Adrenal gland (tissue), 12 donors: ENCODE data around the gene ASXL1. TPM values are rescaled to one million over a fixed set of nuclear protein-coding genes. Genes with fewer than 3 reads are reported as not detected.

ENCODE experiments used
- DNase-seq, 7 donors: peaks; one replicate each; pipeline ENCODE4 v3.0.0-alpha.2; 2019 to 2020
- H3K27ac ChIP-seq, 5 donors: fragments of 200-600 bp; sonication (generic) in 4 of 5; 1 replicate in 3 of 5; 2 replicates in 2 of 5; pipeline versions ENCODE4 v1.5.1 to v1.8.0; 2016 to 2020; ENCODE audit warnings: mild to moderate bottlenecking in 1 of 5
- H3K27me3 ChIP-seq: fragments of 200-600 bp; 2 replicates; pipeline ENCODE4 v1.8.0; 2021
- H3K36me3 ChIP-seq, 2 donors: fragments of 200-600 bp; replicated peaks in 1 of 2; 1 replicate in 1 of 2; 2 replicates in 1 of 2; pipeline versions ENCODE4 v1.5.1 to v1.8.0; 2018 to 2022
- H3K4me1 ChIP-seq, 2 donors: fragments of 200-600 bp; replicated peaks in 1 of 2; 1 replicate in 1 of 2; 2 replicates in 1 of 2; pipeline versions ENCODE4 v1.5.1 to v1.8.0; 2018 to 2021
- H3K4me3 ChIP-seq, 4 donors: fragments of 200-600 bp; sonication (generic) in 3 of 4; one replicate each; pipeline ENCODE4 v1.5.1; 2016 to 2018
- H3K9me3 ChIP-seq, 3 donors: fragments of 200-600 bp; sonication (generic) in 1 of 3; replicated peaks in 1 of 3; 1 replicate in 2 of 3; 2 replicates in 1 of 3; pipeline versions ENCODE4 v1.5.1 to v1.8.0; 2016 to 2021
- CTCF ChIP-seq, 6 experiments: fragments of 450-650 bp in 4 of 6; fragments of 200-600 bp in 2 of 6; sonication (generic) in 1 of 6; IDR thresholded peaks; 1 replicate in 5 of 6; 2 replicates in 1 of 6; pipeline versions ENCODE4 v1.5.1 to v1.8.0; 2016 to 2021; ENCODE audit warnings: antibody characterized with exemption in 6 of 6, mild to moderate bottlenecking in 2 of 6, moderate library complexity in 1 of 6
- POLR2A ChIP-seq, 2 donors: fragments of 450-650 bp; IDR thresholded peaks; one replicate each; pipeline ENCODE4 v1.6.1; 2017; ENCODE audit warnings: antibody characterized with exemption in 2 of 2, mild to moderate bottlenecking in 2 of 2, moderate library complexity in 1 of 2
- WGBS, 4 donors: extraction: QIAGEN DNeasy Blood & Tissue Kit in 2 of 4; methylation state at CpG; one replicate each; pipeline versions ENCODE4 v1.1.5 to v1.1.7; 2013 to 2017; 5-methylcytosine and 5-hydroxymethylcytosine counted together
- intact Hi-C, 2 donors: fragments of 100-400 bp; cut with DNase I; formaldehyde crosslinking; loops; one replicate each; pipeline versions ENCODE4 v1.14.1 to v1.15.0; 2022 to 2023
- polyA plus RNA-seq, 3 donors: library from polyadenylated mRNA; stranded (reverse); fragments of 200-250 nt in 2 of 3; fragments of 350-450 nt in 1 of 3; fragmentation: Illumina TruSeq in 1 of 3; extraction: RNeasy Lipid Tissue Mini Kit (QIAGEN cat#74804) in 1 of 3; gene quantifications; one replicate each; pipeline ENCODE4 v1.2.3, GENCODE V29; 2013 to 2014
- total RNA-seq, 9 donors: library from RNA; depleted of rRNA in 4 of 9; stranded (reverse); fragments of >200 nt in 4 of 9; fragments of 120-200 nt in 1 of 9; fragmentation: NEBNext Ultra II Directional in 1 of 9; extraction: Animal tissue kit (Norgen Biotek cat#: 25700) in 1 of 9; gene quantifications; one replicate each; pipeline versions ENCODE4 v1.1.0 to v1.2.4, GENCODE V29; 2013 to 2023
- donor health status: healthy with polysubstance abuse.
- donor health status: Bipolar disorder and iron deficiency.
- donor health status: DM: yes; HTN: yes; CAD: no.
- donor health status: DM: no; HTN: no; CAD: no.
- donor health status: DM: no; HTN: no; CAD: no.
- donor health status: DM: yes; HTN: yes; CAD: no.

Gene ASXL1
- total and polyA plus RNA-seq, 12 donors, result 19.9 to 77.7 (median 51.8) TPM

- peak overlapping the region in 2 of 4 donors; percentile 69 to 95 for H3K4me3 ChIP-seq
- intact Hi-C loops, result no loop called here
Measured at GRCh38 chr20:32356622-32357374, 1.3 kb upstream of the ASXL1 start.

GRCh38 chr20:32357375-32357868 is 709 bp upstream of the ASXL1 start:
- DNase-seq, result peak; percentile 32 to 70 (median 46)
- Histone ChIP-seq H3K4me1 (peaks cover 46 to 49% of the 10 kb centered on the region in 2 donors), H3K36me3 (no peaks in the 10 kb centered on the region), H3K27me3 (no peaks in the 10 kb centered on the region), H3K27ac (peak overlapping the region; percentile 93 to 100 (median 97)), H3K4me3 (peak overlapping the region in 3 of 4 donors; percentile 49 to 95 (median 69)), H3K9me3 (no peaks in the 10 kb centered on the region)
- 0 to 2% (median 1%) methylated on average over 11 of the region's 11 CpGs for WGBS, 4 donors
- intact Hi-C loops, result no loop called here
- TF ChIP-seq CTCF (IDR thresholded peaks at IDR 0.05) (no peak), POLR2A (IDR thresholded peaks at IDR 0.05) (no peak)

More at GRCh38 chr20:32356622-32357374, 1.3 kb upstream of the ASXL1 start:
- H3K9me3 ChIP-seq, result no peaks in the 10 kb centered on the region
- H3K4me1 ChIP-seq, result peaks cover 40 to 43% of the 10 kb centered on the region in 2 donors
- peak overlapping the region; percentile 93 to 100 (median 97) for H3K27ac ChIP-seq
- no peaks in the 10 kb centered on the region for H3K36me3 ChIP-seq
- WGBS, 4 donors, result 30 to 33% (median 31%) methylated on average over 13 of the region's 13 CpGs
- no peaks in the 10 kb centered on the region for H3K27me3 ChIP-seq
- peak in 1 of 7 donors; percentile 16 for DNase-seq
- TF ChIP-seq POLR2A (IDR thresholded peaks at IDR 0.05) (no peak), CTCF (IDR thresholded peaks at IDR 0.05) (no peak)

- peaks cover 56 to 60% of the 10 kb centered on the region in 2 donors for H3K4me1 ChIP-seq
- 0 to 1% methylated on average over 3 to 35 of the region's 35 CpGs; no CpG with 5 or more reads in 2 of the 4 donors for WGBS, 4 donors
- TF ChIP-seq CTCF (IDR thresholded peaks at IDR 0.05), result no peak
- no peak for TF ChIP-seq POLR2A (IDR thresholded peaks at IDR 0.05)
- H3K27ac ChIP-seq, result peak overlapping the region; percentile 51 to 100 (median 93)
- H3K9me3 ChIP-seq, result no peaks in the 10 kb centered on the region
- H3K4me3 ChIP-seq, result peak overlapping the region in 3 of 4 donors; percentile 69 to 95 (median 79)
- intact Hi-C loops, result no loop called here
- no peaks in the 10 kb centered on the region for H3K27me3 ChIP-seq
- DNase-seq, result no peak
- H3K36me3 ChIP-seq, result no peaks in the 10 kb centered on the region
Measured at GRCh38 chr20:32358632-32358882, 426 bp downstream of the ASXL1 start.

- Histone ChIP-seq H3K27ac (peak overlapping the region; percentile 51 to 100 (median 93)), H3K4me3 (peak overlapping the region; percentile 69 to 95 (median 80)), H3K27me3 (no peaks in the 10 kb centered on the region), H3K36me3 (no peaks in the 10 kb centered on the region), H3K4me1 (peaks cover 61 to 65% of the 10 kb centered on the region in 2 donors), H3K9me3 (no peaks in the 10 kb centered on the region)
- peak; percentile 69 to 85 (median 81) for DNase-seq
- WGBS, 4 donors, result 0 to 1% (median 0%) methylated on average over 3 to 42 of the region's 46 CpGs
- no peak for TF ChIP-seq CTCF (IDR thresholded peaks at IDR 0.05)
- peak in 1 of 2 donors; percentile 33 for TF ChIP-seq POLR2A (IDR thresholded peaks at IDR 0.05)
- intact Hi-C loops, result no loop called here
Measured at GRCh38 chr20:32358883-32359632, 927 bp downstream of the ASXL1 start.
